Motor neuron (in vitro differentiated cells): ENCODE results near the gene GMPR. TPM values are rescaled to one million over a fixed set of nuclear protein-coding genes. Genes with fewer than 3 reads are reported as not detected.
A peak's percentile ranks its signal among the peaks of the same experiment; 100 is the strongest.

ENCODE experiments used
- ATAC-seq, 8 experiments: fragments of 200-7000 bp; cut with Tn5 transposase; replicated peaks in 6 of 8; 2 replicates each; pipeline ENCODE4 v1.8.0; 2021; ENCODE audit warnings: mild to moderate bottlenecking in 8 of 8, moderate library complexity in 8 of 8
- H3K27ac ChIP-seq, 2 donors: fragments of 250-450 bp; sonication (Bioruptor Pico); 2 replicates each; pipeline ENCODE4 v1.9.0; 2021; ENCODE audit warnings: antibody characterized with exemption in 2 of 2, mild to moderate bottlenecking in 2 of 2, moderate library complexity in 1 of 2
- H3K4me1 ChIP-seq, 2 donors: fragments of 250-450 bp; sonication (Bioruptor Pico); replicated peaks in 1 of 2; 2 replicates each; pipeline ENCODE4 v1.6.1; 2021; ENCODE audit warnings: antibody characterized with exemption in 2 of 2, mild to moderate bottlenecking in 2 of 2, moderate library complexity in 1 of 2
- H3K4me3 ChIP-seq, 5 donors: fragments of 250-450 bp; sonication (Bioruptor Pico); 2 replicates each; pipeline ENCODE4 v1.9.0; 2021; ENCODE audit warnings: antibody characterized with exemption in 5 of 5, mild to moderate bottlenecking in 5 of 5, moderate library complexity in 4 of 5
- WGBS, 10 experiments: fragments of 450-650 bp; shearing (Covaris generic); methylation state at CpG; one replicate each; pipeline ENCODE4 v1.0.0; 2022; 5-methylcytosine and 5-hydroxymethylcytosine counted together
- in situ Hi-C, 9 experiments: fragments of 400-800 bp; cut with MboI; loops; one replicate each; pipeline ENCODE4 v1.15.0; 2021; ENCODE audit warnings: low sequenced_read_pairs in 9 of 9, low pct_unique_long_range_greater_than_20kb in 2 of 9; ENCODE audit not compliant: unreplicated experiment in 9 of 9
- total RNA-seq, 8 experiments: library from RNA; unstranded; fragments of 300-600 nt; gene quantifications; 2 replicates each; pipeline versions ENCODE4 v1.2.3 to v1.2.4, GENCODE V29; 2022

GMPR gene
- total RNA-seq, 8 experiments from 2014 or later: 1.1 to 16.4 (median 4.5) TPM

DNA sequence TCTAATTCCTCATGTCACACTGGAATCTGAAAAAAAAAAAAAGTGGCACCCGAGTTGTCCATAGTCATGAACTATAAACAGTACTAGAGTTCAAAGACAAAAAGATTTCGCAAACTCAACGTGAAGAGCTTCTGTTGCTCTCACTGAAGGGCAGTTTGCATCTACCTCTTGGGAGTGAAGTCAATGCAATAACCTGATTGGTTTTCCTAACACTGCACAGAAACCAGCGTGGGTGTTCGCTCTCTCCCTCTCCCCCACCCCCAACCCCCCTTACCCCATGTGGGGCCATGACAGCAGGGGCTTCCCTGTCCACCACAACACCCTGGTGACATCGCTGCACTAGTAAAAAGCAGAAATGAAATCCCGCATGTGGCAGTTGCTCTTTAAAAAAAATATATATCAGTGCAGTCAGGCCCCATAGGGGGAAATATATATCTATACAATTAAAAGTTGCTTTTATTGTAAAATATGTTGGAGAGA lies 66.9 kb downstream of the GMPR start:
- Histone ChIP-seq H3K4me1 (no peaks in the 10 kb centered on the region), H3K27ac (no peak overlapping the region), H3K4me3 (no peak overlapping the region)
- WGBS, 10 experiments: 40 to 100% (median 70%) methylated on average over 1 to 6 of the region's 7 CpGs; no CpG with 5 or more reads in 1 of the 10 experiments
- in situ Hi-C loops: no loop called here
- no peak for ATAC-seq

DNA sequence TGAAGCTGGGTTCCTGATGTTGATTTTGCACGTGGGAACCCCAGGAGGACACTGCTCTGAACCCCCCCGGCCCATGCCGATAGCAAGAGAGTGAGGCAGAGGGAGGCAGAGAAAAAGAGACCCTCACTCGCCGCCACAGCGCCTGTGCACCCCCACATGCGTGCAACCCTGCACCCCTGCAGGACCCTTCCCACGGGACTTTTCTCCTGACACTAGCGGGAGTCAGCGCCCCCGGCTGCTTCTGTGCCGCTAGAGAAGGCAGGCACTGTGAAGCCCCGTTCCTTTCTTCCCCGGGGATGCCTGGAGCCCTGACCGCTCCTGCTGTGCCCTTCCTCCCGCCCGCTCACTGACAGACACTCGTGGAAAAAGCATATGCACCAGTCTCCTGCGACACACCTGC lies 67.4 kb downstream of the GMPR start:
- Histone ChIP-seq H3K27ac (no peak overlapping the region), H3K4me3 (no peak overlapping the region), H3K4me1 (no peaks in the 10 kb centered on the region)
- 40 to 85% (median 73%) methylated on average over 1 to 15 of the region's 19 CpGs; no CpG with 5 or more reads in 5 of the 10 experiments for WGBS, 10 experiments
- no peak for ATAC-seq
- in situ Hi-C loops: no loop called here

DNA sequence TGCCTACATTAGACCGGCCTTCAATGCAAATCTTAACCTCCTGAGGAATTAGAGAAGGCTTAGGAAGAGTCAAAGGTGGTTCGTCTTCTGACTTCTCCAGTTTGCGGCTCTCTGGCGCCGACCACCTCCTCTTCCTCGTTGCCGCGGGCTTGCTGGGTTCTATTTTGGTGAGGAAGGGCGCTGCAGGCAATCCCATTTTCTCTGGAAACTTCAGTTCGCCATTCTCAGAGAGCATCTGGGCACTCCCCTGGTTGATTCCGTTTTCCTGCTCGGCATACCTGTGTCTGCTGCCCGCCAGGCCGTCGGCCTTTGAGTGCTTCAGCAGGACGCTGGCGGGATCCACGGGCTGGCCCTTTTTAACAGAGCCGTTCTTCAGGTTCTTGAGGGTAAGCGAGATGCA lies 67.9 kb downstream of the GMPR start:
- in situ Hi-C loops: no loop called here
- H3K4me1 ChIP-seq: no peaks in the 10 kb centered on the region
- no peak overlapping the region for H3K4me3 ChIP-seq
- WGBS, 10 experiments: 77 to 100% (median 93%) methylated on average over 1 to 18 of the region's 20 CpGs; no CpG with 5 or more reads in 2 of the 10 experiments
- no peak overlapping the region for H3K27ac ChIP-seq
- ATAC-seq: no peak

DNA sequence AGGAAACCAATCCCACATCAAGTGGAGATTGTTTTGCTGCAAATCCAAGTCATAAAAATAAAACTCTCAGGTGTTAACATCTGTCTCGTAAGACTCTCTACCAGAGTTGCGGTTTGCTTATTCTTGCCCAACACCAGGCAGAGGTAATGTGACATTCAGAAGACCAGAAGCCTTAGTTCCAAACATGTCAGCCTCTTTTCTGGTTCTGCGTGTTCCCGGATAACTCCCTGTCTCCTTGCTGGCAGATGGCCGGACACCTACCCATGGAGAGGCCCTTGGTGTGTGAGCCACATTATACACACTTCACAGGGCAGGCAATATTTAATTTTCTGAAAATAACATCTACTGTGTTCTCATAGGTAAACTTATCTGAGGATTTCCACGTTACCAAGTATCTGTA lies 73.4 kb downstream of the GMPR start:
- 85 to 100% (median 93%) methylated on average over 1 to 6 of the region's 6 CpGs; no CpG with 5 or more reads in 1 of the 10 experiments for WGBS, 10 experiments
- Histone ChIP-seq H3K4me1 (no peaks in the 10 kb centered on the region), H3K27ac (no peak overlapping the region), H3K4me3 (no peak overlapping the region)
- in situ Hi-C loops: no loop called here
- no peak for ATAC-seq

DNA sequence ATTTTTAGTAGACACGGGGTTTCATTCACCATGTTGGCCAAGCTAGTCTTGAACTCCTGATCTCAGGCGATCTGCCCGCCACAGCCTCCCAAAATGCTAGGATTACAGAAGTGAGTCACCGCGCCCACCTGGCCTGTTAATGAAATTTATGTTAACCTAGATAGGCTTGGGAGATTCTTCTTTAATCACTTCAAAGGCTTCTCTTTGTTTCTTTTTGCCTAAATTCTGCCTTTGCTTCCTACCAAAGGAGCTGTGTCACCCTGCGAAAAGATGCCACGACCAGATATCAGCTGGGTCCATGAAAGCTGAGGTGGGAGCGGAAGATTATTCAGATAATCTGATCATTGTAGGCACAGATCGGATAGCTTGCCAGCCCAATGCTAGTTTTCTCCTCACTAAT lies 75.3 kb downstream of the GMPR start:
- ATAC-seq: no peak
- no peaks in the 10 kb centered on the region for H3K4me1 ChIP-seq
- WGBS, 10 experiments: 50 to 100% (median 88%) methylated on average over 1 to 8 of the region's 9 CpGs; no CpG with 5 or more reads in 1 of the 10 experiments
- no peak overlapping the region for H3K4me3 ChIP-seq
- no peak overlapping the region for H3K27ac ChIP-seq
- in situ Hi-C loops: no loop called here

DNA sequence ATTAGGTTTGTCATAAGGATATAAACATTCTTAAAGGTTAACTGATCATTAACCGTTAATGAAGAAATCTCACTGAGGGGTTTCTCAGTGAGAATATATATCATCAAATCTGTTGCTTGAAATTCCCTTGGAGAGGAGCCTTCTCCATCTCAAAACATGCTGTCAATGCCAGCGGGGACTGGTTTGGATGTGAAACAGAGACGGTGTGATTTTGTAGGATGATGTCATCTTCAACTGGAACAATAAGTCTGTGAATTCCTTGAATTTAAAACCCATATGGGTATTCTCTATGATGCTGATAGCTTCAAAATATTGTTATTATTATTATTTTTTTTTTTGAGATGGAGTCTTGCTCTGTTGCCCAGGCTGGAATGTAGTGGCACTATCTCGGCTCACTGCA lies 75.9 kb downstream of the GMPR start:
- no peak overlapping the region for H3K4me3 ChIP-seq
- H3K4me1 ChIP-seq: no peaks in the 10 kb centered on the region
- H3K27ac ChIP-seq: no peak overlapping the region
- in situ Hi-C loops: no loop called here
- 58 to 100% (median 80%) methylated on average over 1 to 4 of the region's 4 CpGs for WGBS, 10 experiments
- ATAC-seq: peak in 1 of 8 experiments; percentile 41

DNA sequence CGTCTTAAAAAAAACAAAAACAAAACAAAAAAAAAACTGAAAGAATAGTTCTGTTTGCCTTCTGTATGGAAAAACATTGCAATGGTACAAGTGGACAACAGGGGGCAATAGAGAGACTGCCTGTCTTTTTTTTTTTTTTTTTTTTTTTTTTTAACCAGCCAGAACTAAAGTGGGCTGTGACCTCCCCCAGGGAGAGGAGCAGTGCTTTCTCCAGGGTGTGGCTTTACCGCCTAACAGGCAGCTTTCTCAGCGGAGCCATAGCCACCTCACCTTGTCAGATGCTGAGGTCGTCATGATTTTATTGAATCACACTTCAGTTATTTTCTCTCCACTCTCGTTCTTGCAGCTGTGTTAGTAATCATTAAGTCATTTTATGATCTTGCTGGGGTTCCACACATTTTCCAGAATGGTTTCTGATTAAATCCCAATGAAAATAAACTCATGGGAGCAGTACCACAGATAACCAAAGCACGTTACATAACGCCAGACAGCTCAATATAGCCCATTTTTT lies 78.4 kb downstream of the GMPR start:
- H3K27ac ChIP-seq: no peak overlapping the region
- H3K4me3 ChIP-seq: no peak overlapping the region
- 14 to 63% (median 27%) methylated on average over 1 to 7 of the region's 7 CpGs; no CpG with 5 or more reads in 1 of the 10 experiments for WGBS, 10 experiments
- in situ Hi-C loops: no loop called here
- H3K4me1 ChIP-seq: peaks cover 12 to 24% of the 10 kb centered on the region in 2 donors
- ATAC-seq: peak in 3 of 8 experiments; percentile 1 to 9 (median 6)

DNA sequence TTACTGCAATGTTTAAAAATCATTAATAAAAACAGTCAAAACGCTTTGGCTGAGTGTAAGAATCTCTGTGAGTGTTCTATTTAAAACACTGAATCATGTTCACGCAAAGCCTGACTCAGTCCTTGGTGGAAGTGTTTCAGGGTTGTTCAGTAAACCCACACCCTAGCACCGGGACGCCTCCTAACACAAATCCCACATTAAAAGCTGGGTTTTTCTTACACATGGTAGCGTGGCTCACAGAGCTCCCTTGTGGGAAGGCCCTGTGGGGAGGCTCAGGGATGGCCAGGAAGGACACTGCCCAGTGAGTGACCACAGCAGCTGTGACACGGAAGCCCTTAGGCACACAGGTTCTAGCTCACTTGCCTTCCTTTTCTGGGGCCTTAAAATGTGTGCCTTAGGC lies 80.2 kb downstream of the GMPR start:
- H3K4me1 ChIP-seq: peaks cover 29 to 39% of the 10 kb centered on the region in 2 donors
- in situ Hi-C loops: no loop called here
- no peak overlapping the region for H3K4me3 ChIP-seq
- no peak overlapping the region for H3K27ac ChIP-seq
- WGBS, 10 experiments: 0 to 100% (median 57%) methylated on average over 1 to 5 of the region's 6 CpGs; no CpG with 5 or more reads in 3 of the 10 experiments
- ATAC-seq: peak in 2 of 8 experiments; percentile 69 to 73

DNA sequence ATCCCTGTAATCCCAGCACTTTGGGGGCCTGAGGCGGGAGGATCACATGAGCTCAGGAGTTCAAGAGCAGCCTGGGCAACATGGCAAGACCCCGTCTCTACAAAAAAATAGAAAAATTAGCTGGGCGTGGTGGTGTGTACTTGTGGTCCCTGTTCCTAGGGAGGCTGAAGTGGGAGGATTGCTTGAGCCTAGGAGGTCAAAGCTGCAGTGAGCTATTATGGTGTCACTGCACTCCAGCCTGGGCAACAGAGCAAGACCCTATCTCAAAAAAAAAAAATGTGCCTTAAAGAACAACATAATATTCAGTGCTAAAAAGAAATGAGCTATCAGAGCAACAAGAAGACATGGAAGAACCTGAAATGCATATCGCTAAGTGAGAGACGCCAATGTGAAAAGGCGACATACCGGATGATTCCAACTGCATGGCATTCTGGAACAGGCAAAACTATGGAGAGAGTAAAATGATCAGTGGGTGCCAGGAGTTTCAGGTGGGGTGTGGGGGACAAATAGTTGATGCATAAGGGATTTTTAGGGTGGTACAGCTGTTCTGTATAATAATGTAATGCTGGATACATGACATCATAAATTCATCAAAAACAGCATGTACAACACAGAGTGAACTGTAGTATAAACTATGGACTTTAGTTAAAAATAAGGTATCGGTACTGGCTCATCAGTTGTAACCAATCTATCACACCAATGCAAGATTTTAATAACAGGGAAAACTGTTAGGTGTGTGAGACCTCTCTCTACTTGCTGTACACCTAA lies 80.8 kb downstream of the GMPR start:
- ATAC-seq: no peak

DNA sequence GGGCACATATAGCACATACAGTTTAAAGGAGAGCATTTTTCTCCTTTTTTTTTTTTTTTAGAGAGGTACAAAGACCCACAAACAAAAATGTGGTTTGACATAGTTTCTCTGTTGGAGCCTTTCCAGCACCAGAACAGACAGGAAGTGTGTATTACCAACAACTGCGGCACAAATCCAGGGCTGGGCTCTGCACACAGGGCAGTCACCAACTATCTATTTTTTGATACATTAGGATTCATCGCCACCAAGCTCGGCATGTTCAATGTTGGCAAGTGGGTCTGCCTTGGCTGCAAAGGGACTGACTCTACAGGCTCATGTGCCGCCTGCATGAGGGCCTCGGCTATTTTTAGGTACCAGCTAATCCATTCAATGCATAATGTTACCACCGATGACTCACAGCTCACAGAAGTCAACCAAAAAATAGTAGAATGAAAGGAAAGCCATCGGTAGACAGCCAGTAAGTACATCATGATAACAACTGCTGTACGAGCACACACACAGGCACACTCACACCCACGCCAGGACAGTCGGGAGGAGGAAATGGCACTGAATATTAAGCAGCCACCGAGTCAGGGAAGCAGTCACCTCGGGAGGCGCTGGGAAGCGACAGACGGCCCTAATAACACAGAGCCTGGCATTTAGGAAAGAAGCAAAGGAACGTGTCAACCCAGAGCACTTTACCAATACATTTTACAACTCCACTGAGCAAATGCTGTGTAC lies 81.6 kb downstream of the GMPR start:
- in situ Hi-C loops: loop anchor here in 1 of 9 experiments (10.0 kb wide), 1 partner anchor 445 kb away; the partner anchor contains the start of gene ATXN1
- peak; percentile 67 to 91 (median 74) for ATAC-seq
- peak overlapping the region; percentile 53 to 80 for H3K27ac ChIP-seq
- WGBS, 10 experiments: 0 to 88% (median 35%) methylated on average over 1 to 12 of the region's 16 CpGs; no CpG with 5 or more reads in 2 of the 10 experiments
- H3K4me1 ChIP-seq: peaks cover 34 to 51% of the 10 kb centered on the region in 2 donors
- no peak overlapping the region for H3K4me3 ChIP-seq

More for the DNA sequence above, 80.8 kb downstream of the GMPR start:
- H3K27ac ChIP-seq: peak overlapping the region in 1 of 2 donors; percentile 80
- H3K4me3 ChIP-seq: no peak overlapping the region
- in situ Hi-C loops: no loop called here
- WGBS, 10 experiments: 92 to 100% (median 97%) methylated on average over 2 to 8 of the region's 8 CpGs; no CpG with 5 or more reads in 2 of the 10 experiments
- H3K4me1 ChIP-seq: peaks cover 29 to 44% of the 10 kb centered on the region in 2 donors

DNA sequence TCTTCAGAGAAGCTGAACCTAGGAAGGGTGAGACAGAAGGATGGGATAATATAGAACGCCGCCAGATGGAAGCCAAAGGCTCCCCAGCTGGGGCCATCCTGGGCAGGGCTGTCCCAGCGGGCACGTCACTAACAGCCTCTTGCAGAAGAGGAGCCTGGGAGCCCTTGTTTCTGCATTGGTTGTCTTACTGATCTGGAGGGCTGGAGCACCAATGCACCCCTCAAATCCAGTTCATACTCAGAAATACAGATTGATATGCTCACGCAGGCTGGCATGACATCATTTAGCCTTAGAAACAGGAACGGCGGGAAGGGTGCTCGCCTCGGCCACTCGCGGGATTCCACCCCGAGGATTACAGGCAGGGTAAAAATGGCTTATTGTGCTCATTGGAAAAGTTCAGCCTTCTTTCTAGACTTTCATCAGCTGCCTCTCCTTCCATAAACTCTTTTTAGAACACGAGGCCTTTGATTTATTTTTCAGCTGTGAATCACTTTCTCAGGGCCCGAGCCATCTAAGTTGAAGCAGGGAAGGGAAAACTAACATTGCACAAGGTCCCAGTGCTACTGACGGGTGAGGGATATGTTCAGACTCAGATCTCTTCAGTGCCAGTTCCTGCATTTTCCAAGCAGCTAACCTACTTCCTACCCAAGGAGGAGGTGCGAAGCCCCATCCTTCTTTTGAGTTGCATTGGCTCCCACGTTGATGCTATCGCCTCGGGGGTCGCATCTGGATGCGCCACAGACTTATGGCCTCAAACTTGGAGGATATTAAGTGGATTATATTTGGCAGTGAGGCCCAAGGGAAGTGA lies 82.3 kb downstream of the GMPR start:
- ATAC-seq: peak; percentile 5 to 54 (median 31)
- peaks cover 34 to 52% of the 10 kb centered on the region in 2 donors for H3K4me1 ChIP-seq
- in situ Hi-C loops: loop anchor here in 1 of 9 experiments (10.0 kb wide), 1 partner anchor 444 kb away; the partner anchor contains the start of gene ATXN1
- peak overlapping the region; percentile 53 to 80 for H3K27ac ChIP-seq
- no peak overlapping the region for H3K4me3 ChIP-seq
- WGBS, 10 experiments: 9 to 93% (median 87%) methylated on average over 1 to 16 of the region's 21 CpGs; no CpG with 5 or more reads in 1 of the 10 experiments

DNA sequence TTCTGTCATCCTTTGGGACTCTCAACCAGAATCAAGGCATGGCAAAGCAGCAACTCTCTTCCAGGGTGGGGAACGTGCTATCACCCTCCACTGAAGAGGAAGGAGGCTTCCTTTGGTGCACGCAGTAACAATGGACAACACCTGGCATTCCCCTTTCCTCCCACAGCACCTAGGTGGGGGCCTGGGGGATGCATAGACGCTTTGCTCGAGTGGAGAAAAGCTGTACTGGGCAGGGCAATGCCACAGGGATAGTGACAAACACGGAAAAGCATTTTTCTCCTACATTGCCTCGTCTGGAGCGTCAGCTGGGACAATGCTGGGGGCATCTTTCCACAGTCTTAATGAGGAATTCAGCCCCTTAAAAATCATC lies 82.9 kb downstream of the GMPR start:
- in situ Hi-C loops: loop anchor here in 1 of 9 experiments (10.0 kb wide), 1 partner anchor 443 kb away; the partner anchor contains the start of gene ATXN1
- WGBS, 10 experiments: 80 to 100% (median 93%) methylated on average over 1 to 3 of the region's 7 CpGs; no CpG with 5 or more reads in 5 of the 10 experiments
- H3K4me3 ChIP-seq: no peak overlapping the region
- peaks cover 34 to 52% of the 10 kb centered on the region in 2 donors for H3K4me1 ChIP-seq
- no peak overlapping the region for H3K27ac ChIP-seq
- ATAC-seq: no peak
